HCT116 (cell line): ENCODE results near the gene ENPP3. TPM values are rescaled to one million over a fixed set of nuclear protein-coding genes. Genes with fewer than 3 reads are reported as not detected.

Source experiments
- ATAC-seq: fragments of 200-7000 bp; cut with Tn5 transposase; 2 replicates; pipeline ENCODE4 v1.9.1; 2020; ENCODE audit warnings: mild to moderate bottlenecking, moderate library complexity
- BruUV-seq: library from RNA; stranded (reverse); fragments of 400-500 nt; replicated peaks from 2 replicates; lab custom pipeline; 2021; lab: Mats Ljungman, UMichigan
- CTCF ChIA-PET: fragments of 300-600 bp; sonication (Branson Sonifier 250); formaldehyde crosslinking; loops from one replicate; lab custom pipeline; 2021; ENCODE audit warnings: antibody characterized with exemption; lab: Charles Lee
- POLR2A ChIA-PET: fragments of 300-600, 350-600 bp; sonication (Branson Sonifier 250); formaldehyde crosslinking; loops from one replicate; lab custom pipeline; 2021; ENCODE audit warnings: antibody characterized with exemption; lab: Charles Lee
- RAD21 ChIA-PET, 2 experiments: fragments of 300-600 bp; sonication (Branson Sonifier 250); formaldehyde crosslinking; loops; one replicate each; lab custom pipeline; 2023; ENCODE audit warnings: low total read pairs in 2 of 2; ENCODE audit not compliant: uncharacterized antibody in 2 of 2, unreplicated experiment in 2 of 2, low non-redundant PET in 1 of 2; lab: Charles Lee
- DNase-seq: peaks from one replicate; pipeline ENCODE4 v3.0.0-alpha.2; 2010; ENCODE audit warnings: low read depth, low spot score
- H2AFZ ChIP-seq: fragments of 200-600 bp; shearing (Covaris generic), sonication (generic); 2 replicates; pipeline ENCODE4 v1.6.1; 2017; ENCODE audit warnings: low read depth, mixed run types, mixed read lengths, antibody characterized with exemption, low read length; ENCODE audit not compliant: poor library complexity, severe bottlenecking
- H3K27ac ChIP-seq: 2 replicates; pipeline ENCODE4 v1.5.1; 2012; ENCODE audit warnings: low read depth, low read length
- H3K27me3 ChIP-seq: fragments of 200-600 bp; sonication (generic); 2 replicates; pipeline ENCODE4 v1.6.1; 2016; ENCODE audit warnings: mixed run types, low read length, mixed read lengths; ENCODE audit not compliant: insufficient read depth
- H3K36me3 ChIP-seq, 2 experiments: fragments of 200-500 bp in 1 of 2; fragments of 200-600 bp in 1 of 2; sonication (Bioruptor generic) in 1 of 2; sonication (generic) in 1 of 2; 2 replicates each; pipeline versions ENCODE4 v1.5.1 to v1.6.1; 2014 to 2016; ENCODE audit warnings: low read length in 2 of 2, inconsistent platforms in 1 of 2, mixed read lengths in 1 of 2, mixed run types in 1 of 2; ENCODE audit not compliant: insufficient read depth in 2 of 2, control insufficient read depth in 1 of 2
- H3K4me1 ChIP-seq, 2 experiments: fragments of 200-600 bp in 1 of 2; sonication (generic) in 1 of 2; 2 replicates each; pipeline versions ENCODE4 v1.5.1 to v1.6.1; 2012 to 2017; ENCODE audit warnings: low read length in 2 of 2, inconsistent platforms in 1 of 2, mild to moderate bottlenecking in 1 of 2, mixed read lengths in 1 of 2, mixed run types in 1 of 2, moderate library complexity in 1 of 2; ENCODE audit not compliant: insufficient read depth in 2 of 2, control insufficient read depth in 1 of 2
- H3K4me2 ChIP-seq: fragments of 200-600 bp; sonication (generic); 2 replicates; pipeline ENCODE4 v1.6.1; 2017; ENCODE audit warnings: mixed run types, low read length, mixed read lengths
- H3K4me3 ChIP-seq, 2 experiments: fragments of 200-600 bp in 1 of 2; sonication (generic) in 1 of 2; replicated peaks in 1 of 2; 2 replicates each; pipeline ENCODE4 v1.5.1; 2011 to 2016; ENCODE audit warnings: low read length in 2 of 2, control low read depth in 1 of 2, low read depth in 1 of 2, mild to moderate bottlenecking in 1 of 2, mixed read lengths in 1 of 2, mixed run types in 1 of 2
- H3K79me2 ChIP-seq: fragments of 200-600 bp; sonication (generic); 2 replicates; pipeline ENCODE4 v1.6.1; 2017; ENCODE audit warnings: mild to moderate bottlenecking, mixed run types, low read length, moderate library complexity, mixed read lengths; ENCODE audit not compliant: insufficient read depth
- H3K9ac ChIP-seq: fragments of 200-600 bp; sonication (generic); 2 replicates; pipeline ENCODE4 v1.6.1; 2016; ENCODE audit warnings: low read length, mixed read lengths
- H3K9me2 ChIP-seq: fragments of 200-600 bp; sonication (generic), shearing (Covaris generic); 2 replicates; pipeline ENCODE4 v1.6.1; 2017; ENCODE audit warnings: mixed run types, mild to moderate bottlenecking, moderate library complexity; ENCODE audit not compliant: insufficient read depth
- H3K9me3 ChIP-seq, 2 experiments: fragments of 200-500 bp in 1 of 2; fragments of 200-600 bp in 1 of 2; sonication (Bioruptor generic) in 1 of 2; sonication (generic) in 1 of 2; 2 replicates each; pipeline ENCODE4 v1.6.1; 2014 to 2017; ENCODE audit warnings: low read length in 2 of 2, mixed read lengths in 2 of 2, inconsistent platforms in 1 of 2, low read depth in 1 of 2, mild to moderate bottlenecking in 1 of 2, mixed run types in 1 of 2, moderate library complexity in 1 of 2; ENCODE audit not compliant: control insufficient read depth in 1 of 2, insufficient read depth in 1 of 2
- H4K20me1 ChIP-seq: fragments of 200-600 bp; sonication (generic), shearing (Covaris generic); 2 replicates; pipeline ENCODE4 v1.6.1; 2017; ENCODE audit warnings: mixed run types, mild to moderate bottlenecking, moderate library complexity; ENCODE audit not compliant: insufficient read depth
- ATF3 ChIP-seq: IDR thresholded peaks from 2 replicates; pipeline ENCODE4 v1.6.1; 2012
- CTCF ChIP-seq, 3 experiments: fragments of 200-600 bp in 1 of 3; sonication (generic) in 1 of 3; IDR thresholded peaks in 2 of 3; conservative IDR thresholded peaks in 1 of 3; 2 replicates each; pipeline ENCODE4 v1.5.1; 2012 to 2017; ENCODE audit warnings: low read depth in 2 of 3, low read length in 2 of 3, antibody characterized with exemption in 1 of 3, borderline replicate concordance in 1 of 3, control low read depth in 1 of 3, mild to moderate bottlenecking in 1 of 3, mixed read lengths in 1 of 3, mixed run types in 1 of 3, moderate library complexity in 1 of 3; ENCODE audit not compliant: insufficient read depth in 1 of 3
- EZH2phosphoT487 ChIP-seq: fragments of 200-600 bp; IDR thresholded peaks from 2 replicates; pipeline ENCODE4 v1.6.1; 2018; ENCODE audit warnings: antibody characterized with exemption, borderline replicate concordance
- JUND ChIP-seq: IDR thresholded peaks from 2 replicates; pipeline ENCODE4 v1.6.1; 2012
- MAX ChIP-seq: IDR thresholded peaks from 2 replicates; pipeline ENCODE4 v1.6.1; 2012
- RAD21 ChIP-seq: IDR thresholded peaks from 2 replicates; pipeline ENCODE4 v1.6.1; 2012; ENCODE audit warnings: low read depth, mild to moderate bottlenecking
- YY1 ChIP-seq: IDR thresholded peaks from 2 replicates; pipeline ENCODE4 v1.6.1; 2011; ENCODE audit warnings: low read length, low read depth, moderate library complexity, mild to moderate bottlenecking; ENCODE audit not compliant: insufficient replicate concordance; ENCODE audit errors: extremely low read depth
- ZBTB33 ChIP-seq: IDR thresholded peaks from 2 replicates; pipeline ENCODE4 v1.6.1; 2011; ENCODE audit warnings: mild to moderate bottlenecking, low read length, moderate library complexity; ENCODE audit not compliant: insufficient replicate concordance; ENCODE audit errors: extremely low read depth
- intact Hi-C: fragments of 100-400 bp; cut with micrococcal nuclease; formaldehyde crosslinking; loops from 2 replicates; pipeline ENCODE4 v1.10.0; 2022
- total RNA-seq: library from RNA; stranded (reverse); gene quantifications from one replicate; pipeline ENCODE4 v1.2.1, GENCODE V29; 2021; ENCODE audit not compliant: unreplicated experiment

ENPP3 gene
- total RNA-seq, 1 experiment from 2014 or later = 0.15 TPM

GRCh38 chr6:131754088-131754487 lies 117.0 kb downstream of the ENPP3 start (continued):
- TF ChIP-seq MAX = no peak
- no peak for TF ChIP-seq JUND
- TF ChIP-seq EZH2phosphoT487 = no peak
- TF ChIP-seq ATF3 = no peak

GRCh38 chr6:131754715-131755567 lies 117.8 kb downstream of the ENPP3 start:
- RAD21 ChIA-PET = no interaction called here
- TF ChIP-seq ZBTB33 (no peak), EZH2phosphoT487 (no peak), RAD21 (no peak), CTCF (IDR thresholded peaks at IDR 0.05 in 2 of 3, conservative IDR thresholded peaks at IDR 0.05 in 1 of 3; ENCODE audit: borderline replicate concordance in 1 of 3, insufficient read depth in 1 of 3, low read depth in 2 of 3, low read length in 2 of 3) (no peak), YY1 (no peak), ATF3 (no peak)
- TF ChIP-seq, all 23 proteins: peak for 0
- DNase-seq (no peak), ATAC-seq (no peak)
- Histone ChIP-seq H2AFZ (no peak overlapping the region), H4K20me1 (no peaks in the 10 kb centered on the region), H3K9ac (no peak overlapping the region), H3K27me3 (no peaks in the 10 kb centered on the region), H3K36me3 (no peaks in the 10 kb centered on the region), H3K4me3 (no peak overlapping the region), H3K4me1 (no peaks in the 10 kb centered on the region), H3K79me2 (no peaks in the 10 kb centered on the region), H3K27ac (no peak overlapping the region), H3K9me3 (no peaks in the 10 kb centered on the region), H3K9me2 (no peaks in the 10 kb centered on the region), H3K4me2 (no peak overlapping the region)
- ChIA-PET POLR2A (no interaction called here), CTCF (no interaction called here)
- BruUV-seq = no TSS peak
- intact Hi-C loops = no loop called here
